ENCODE data around the gene TCERG1L. TPM values are rescaled to one million over a fixed set of nuclear protein-coding genes. Genes with fewer than 3 reads are reported as not detected.

TCERG1L gene
- total and polyA plus RNA-seq, 9 of the 15 experiments (the other 6 are each of a cell fraction or from before 2014, with no cell fraction given): not detected

DNA sequence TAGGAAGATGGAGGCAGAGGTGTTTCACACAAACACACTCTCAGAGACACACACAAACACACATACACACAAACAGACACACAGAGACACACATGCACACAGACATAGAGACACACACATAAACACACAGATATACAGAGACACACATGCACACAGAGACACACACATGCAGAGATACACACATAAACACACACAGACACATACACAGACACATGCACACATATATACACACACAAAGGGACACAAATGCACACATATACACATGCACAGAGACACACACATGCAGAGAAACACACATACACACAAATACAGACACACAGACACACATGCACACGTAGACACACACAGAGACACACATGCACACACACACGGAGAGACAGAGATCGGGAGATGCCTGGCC lies 163.3 kb downstream of the TCERG1L start:
- TF ChIP-seq RBM39 (optimal IDR thresholded peaks at IDR 0.05; ENCODE audit: low read depth, low read length) (no peak), ZNF41 (CRISPR knock-in tag; conservative IDR thresholded peaks at IDR 0.05) (no peak), FOXA1 (IDR thresholded peaks at IDR 0.05; ENCODE audit: borderline replicate concordance) (no peak)
- TF ChIP-seq, protein P1, sequence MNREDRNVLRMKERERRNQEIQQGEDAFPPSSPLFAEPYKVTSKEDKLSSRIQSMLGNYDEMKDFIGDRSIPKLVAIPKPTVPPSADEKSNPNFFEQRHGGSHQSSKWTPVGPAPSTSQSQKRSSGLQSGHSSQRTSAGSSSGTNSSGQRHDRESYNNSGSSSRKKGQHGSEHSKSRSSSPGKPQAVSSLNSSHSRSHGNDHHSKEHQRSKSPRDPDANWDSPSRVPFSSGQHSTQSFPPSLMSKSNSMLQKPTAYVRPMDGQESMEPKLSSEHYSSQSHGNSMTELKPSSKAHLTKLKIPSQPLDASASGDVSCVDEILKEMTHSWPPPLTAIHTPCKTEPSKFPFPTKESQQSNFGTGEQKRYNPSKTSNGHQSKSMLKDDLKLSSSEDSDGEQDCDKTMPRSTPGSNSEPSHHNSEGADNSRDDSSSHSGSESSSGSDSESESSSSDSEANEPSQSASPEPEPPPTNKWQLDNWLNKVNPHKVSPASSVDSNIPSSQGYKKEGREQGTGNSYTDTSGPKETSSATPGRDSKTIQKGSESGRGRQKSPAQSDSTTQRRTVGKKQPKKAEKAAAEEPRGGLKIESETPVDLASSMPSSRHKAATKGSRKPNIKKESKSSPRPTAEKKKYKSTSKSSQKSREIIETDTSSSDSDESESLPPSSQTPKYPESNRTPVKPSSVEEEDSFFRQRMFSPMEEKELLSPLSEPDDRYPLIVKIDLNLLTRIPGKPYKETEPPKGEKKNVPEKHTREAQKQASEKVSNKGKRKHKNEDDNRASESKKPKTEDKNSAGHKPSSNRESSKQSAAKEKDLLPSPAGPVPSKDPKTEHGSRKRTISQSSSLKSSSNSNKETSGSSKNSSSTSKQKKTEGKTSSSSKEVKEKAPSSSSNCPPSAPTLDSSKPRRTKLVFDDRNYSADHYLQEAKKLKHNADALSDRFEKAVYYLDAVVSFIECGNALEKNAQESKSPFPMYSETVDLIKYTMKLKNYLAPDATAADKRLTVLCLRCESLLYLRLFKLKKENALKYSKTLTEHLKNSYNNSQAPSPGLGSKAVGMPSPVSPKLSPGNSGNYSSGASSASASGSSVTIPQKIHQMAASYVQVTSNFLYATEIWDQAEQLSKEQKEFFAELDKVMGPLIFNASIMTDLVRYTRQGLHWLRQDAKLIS (CRISPR knock-in tag; IDR thresholded peaks at IDR 0.05): no peak
- ATAC-seq (no peak), FAIRE-seq (no peak), DNase-seq (ENCODE audit: extremely low read depth in 1 of 4, low spot score in 3 of 4) (no peak)
- no peak overlapping the region for H3K27ac ChIP-seq (ENCODE audit: extremely low read depth, low read depth, low read length)
- intact Hi-C loops (cut with micrococcal nuclease) (no loop called here), in situ Hi-C loops (cut with MboI) (no loop called here)
- H3K9me3 ChIP-seq (replicated peaks; ENCODE audit: control insufficient read depth, insufficient read depth, low read depth, low read length): no peaks in the 10 kb centered on the region
- ChIA-PET POLR2A (no interaction called here), CTCF (ENCODE audit: low intra/inter-chr PET ratio) (no interaction called here)
- no peak overlapping the region for H2AFZ ChIP-seq (ENCODE audit: low read depth, low read length)
- no TSS peak for BruUV-seq (replicated peaks)
- H3K9me1 ChIP-seq (ENCODE audit: control insufficient read depth, insufficient read depth, low read length): no peaks in the 10 kb centered on the region
- no peaks in the 10 kb centered on the region for H3K36me3 ChIP-seq (ENCODE audit: control insufficient read depth, insufficient read depth, low read length)
- H3K79me2 ChIP-seq (ENCODE audit: control insufficient read depth, insufficient read depth, low read length): no peaks in the 10 kb centered on the region
- no peaks in the 10 kb centered on the region for H4K20me1 ChIP-seq (replicated peaks; ENCODE audit: control insufficient read depth, insufficient read depth, low read length)
- H3K9ac ChIP-seq (ENCODE audit: insufficient read depth in 1 of 2, low read depth in 2 of 2, low read length in 2 of 2): no peak overlapping the region
- WGBS (ENCODE audit: insufficient coverage, low coverage, missing lambda C conversion rate): 0% methylated on average over 3 of the region's 3 CpGs
- H3K4me2 ChIP-seq (ENCODE audit: insufficient read depth, low read length): no peak overlapping the region
- peaks cover 0 to 7% of the 10 kb centered on the region in 2 experiments; a peak in 2 of 5 replicates for H3K27me3 ChIP-seq (ENCODE audit: control insufficient read depth in 2 of 2, insufficient read depth in 2 of 2, low read length in 2 of 2)
- H3K4me3 ChIP-seq: no peak overlapping the region
- no peaks in the 10 kb centered on the region for H3K4me1 ChIP-seq (replicated peaks in 1 of 2; ENCODE audit: control insufficient read depth in 2 of 2, insufficient read depth in 2 of 2, low read length in 2 of 2)
